ENCODE results near the gene CLSTN2. TPM values are rescaled to one million over a fixed set of nuclear protein-coding genes. Genes with fewer than 3 reads are reported as not detected.

Gene CLSTN2
- total and polyA plus RNA-seq, 2 of the 8 experiments (the other 6 are each of a cell fraction or from before 2014, with no cell fraction given), result 0.39 to 0.52 TPM

DNA sequence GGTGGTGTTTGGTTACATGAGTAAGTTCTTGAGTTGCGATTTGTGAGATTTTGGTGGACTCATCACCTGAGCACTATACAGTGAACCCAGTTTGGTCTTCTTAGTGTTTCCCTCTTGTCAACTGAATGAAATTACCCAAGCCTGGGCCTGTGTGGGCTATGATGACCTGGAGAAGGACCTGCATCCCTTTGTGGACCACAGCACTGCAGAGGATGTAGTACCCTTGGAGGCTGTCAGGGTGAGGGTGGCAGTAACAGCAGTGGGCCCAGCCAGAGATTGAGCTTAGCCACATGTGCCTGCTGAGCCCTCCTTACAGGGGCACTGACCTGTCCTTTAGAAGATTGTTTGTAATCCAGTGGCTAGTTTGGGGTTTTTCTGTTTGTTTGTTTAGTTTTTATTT is 492.8 kb downstream of the CLSTN2 start:
- no peak overlapping the region for H3K4me3 ChIP-seq (ENCODE audit: extremely low read depth in 1 of 4, insufficient read depth in 2 of 4, low read depth in 3 of 4, low read length in 4 of 4)
- H3K18ac ChIP-seq (ENCODE audit: extremely low read depth, low read length), result no peak overlapping the region
- H2BK120ac ChIP-seq (replicated peaks; ENCODE audit: low read depth, low read length), result no peak overlapping the region
- H4K8ac ChIP-seq (ENCODE audit: extremely low read depth, insufficient read depth, low read length), result no peak overlapping the region
- no peaks in the 10 kb centered on the region for H3K23me2 ChIP-seq (ENCODE audit: low read depth, low read length)
- ChIA-PET CTCF (ENCODE audit: partially characterized antibody) (no interaction called here), POLR2A (ENCODE audit: partially characterized antibody) (no interaction called here)
- peak in 1 of 2 experiments; percentile 16 for DNase-seq (ENCODE audit: low read depth in 1 of 2, low spot score in 2 of 2)
- no peak overlapping the region for H3K4me2 ChIP-seq (ENCODE audit: insufficient read depth in 1 of 2, low read depth in 2 of 2, low read length in 2 of 2)
- no peaks in the 10 kb centered on the region for H3K79me2 ChIP-seq (ENCODE audit: control insufficient read depth in 1 of 2, insufficient read depth in 2 of 2, low read length in 2 of 2)
- H2BK12ac ChIP-seq (ENCODE audit: low read depth, low read length), result no peak overlapping the region
- WGBS, 2 experiments (ENCODE audit: extremely low coverage in 1 of 2, insufficient coverage in 1 of 2, insufficient read length in 1 of 2, insufficient replicate concordance in 2 of 2, low coverage in 1 of 2, low lambda C conversion rate in 2 of 2, missing lambda C conversion rate in 1 of 2), result 86% methylated on average over 1 of the region's 1 CpG; no CpG with 5 or more reads in 1 of the 2 experiments
- no peak overlapping the region for H4K5ac ChIP-seq (ENCODE audit: insufficient read length, low read depth, low read length)
- H3K79me1 ChIP-seq (ENCODE audit: low read depth, low read length), result no peaks in the 10 kb centered on the region
- no peak for FAIRE-seq
- H2AK5ac ChIP-seq (ENCODE audit: low read depth, low read length), result no peak overlapping the region
- H2BK15ac ChIP-seq (ENCODE audit: low read length), result no peak overlapping the region
- TF ChIP-seq CHD2 (IDR thresholded peaks at IDR 0.05; ENCODE audit: low read length) (no peak), SP2 (IDR thresholded peaks at IDR 0.05; ENCODE audit: low read length) (no peak), EGR1 (IDR thresholded peaks at IDR 0.05; ENCODE audit: borderline replicate concordance, low read depth, low read length) (no peak), SAP30 (IDR thresholded peaks at IDR 0.05; ENCODE audit: insufficient read depth, insufficient replicate concordance, low read length) (no peak), FOSL1 (IDR thresholded peaks at IDR 0.05; ENCODE audit: insufficient read depth, low read depth, low read length) (no peak), NRF1 (IDR thresholded peaks at IDR 0.05; ENCODE audit: low read depth, low read length) (no peak), POLR2A (IDR thresholded peaks at IDR 0.05; ENCODE audit: control extremely low read depth in 1 of 2, low read depth in 2 of 2, low read length in 2 of 2) (no peak), JUN (IDR thresholded peaks at IDR 0.05; ENCODE audit: low read depth, low read length) (no peak), CBX5 (IDR thresholded peaks at IDR 0.05; ENCODE audit: low read depth, low read length) (no peak)
- TF ChIP-seq, protein P1, sequence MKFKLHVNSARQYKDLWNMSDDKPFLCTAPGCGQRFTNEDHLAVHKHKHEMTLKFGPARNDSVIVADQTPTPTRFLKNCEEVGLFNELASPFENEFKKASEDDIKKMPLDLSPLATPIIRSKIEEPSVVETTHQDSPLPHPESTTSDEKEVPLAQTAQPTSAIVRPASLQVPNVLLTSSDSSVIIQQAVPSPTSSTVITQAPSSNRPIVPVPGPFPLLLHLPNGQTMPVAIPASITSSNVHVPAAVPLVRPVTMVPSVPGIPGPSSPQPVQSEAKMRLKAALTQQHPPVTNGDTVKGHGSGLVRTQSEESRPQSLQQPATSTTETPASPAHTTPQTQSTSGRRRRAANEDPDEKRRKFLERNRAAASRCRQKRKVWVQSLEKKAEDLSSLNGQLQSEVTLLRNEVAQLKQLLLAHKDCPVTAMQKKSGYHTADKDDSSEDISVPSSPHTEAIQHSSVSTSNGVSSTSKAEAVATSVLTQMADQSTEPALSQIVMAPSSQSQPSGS (IDR thresholded peaks at IDR 0.05; ENCODE audit: low read length), result no peak
- H3K4me1 ChIP-seq (replicated peaks in 1 of 4; ENCODE audit: control insufficient read depth in 3 of 4, insufficient read depth in 4 of 4, low read length in 3 of 4), result peaks cover 0 to 3% (median 0%) of the 10 kb centered on the region in 4 experiments; a peak in 2 of 7 replicates
- no peak overlapping the region for H3K14ac ChIP-seq (ENCODE audit: insufficient read length)
- H3K9me3 ChIP-seq (ENCODE audit: insufficient read depth in 2 of 2, low read depth in 1 of 2, low read length in 1 of 2), result no peaks in the 10 kb centered on the region
- no peak overlapping the region for H3K27ac ChIP-seq (ENCODE audit: low read depth, low read length)
- H4K20me1 ChIP-seq (replicated peaks in 1 of 2; ENCODE audit: control insufficient read depth in 1 of 2, insufficient read depth in 2 of 2, low read length in 2 of 2), result no peaks in the 10 kb centered on the region
- H3K56ac ChIP-seq (replicated peaks; ENCODE audit: insufficient read length, low read depth, low read length), result no peak overlapping the region
- no peak overlapping the region for H4K91ac ChIP-seq (replicated peaks; ENCODE audit: insufficient read length, low read length)
- no peak overlapping the region for H3K9ac ChIP-seq (replicated peaks in 1 of 4; ENCODE audit: extremely low read depth in 1 of 4, low read depth in 3 of 4, low read length in 3 of 4)
- H2AFZ ChIP-seq (ENCODE audit: low read length), result no peak overlapping the region
- no peaks in the 10 kb centered on the region for H3K27me3 ChIP-seq (replicated peaks in 1 of 4; ENCODE audit: control insufficient read depth in 3 of 4, extremely low read depth in 1 of 4, insufficient read depth in 3 of 4, low read length in 3 of 4)
- no peak overlapping the region for H2BK5ac ChIP-seq (ENCODE audit: low read depth, low read length)
- H2BK20ac ChIP-seq (ENCODE audit: low read length), result peak overlapping the region; percentile 52; the same call in 1 of the 2 replicates
- H3K36me3 ChIP-seq (ENCODE audit: control insufficient read depth in 2 of 4, insufficient read depth in 4 of 4, low read length in 3 of 4), result no peaks in the 10 kb centered on the region
- no peak overlapping the region for H3K4ac ChIP-seq (replicated peaks; ENCODE audit: insufficient read length, low read depth, low read length)
- no peak overlapping the region for H3K23ac ChIP-seq (ENCODE audit: insufficient read length)

Data from H1 (cell line).